GM19193 (cell line): ENCODE data around the gene RASL10B.

Experiments used
- POLR2A ChIP-seq: IDR thresholded peaks from 4 replicates; pipeline ENCODE4 v1.6.1; 2011; ENCODE audit not compliant: insufficient read depth, insufficient read length; ENCODE audit errors: extremely low read depth

The RASL10B gene

GRCh38 chr17:35748979-35749378, 17.5 kb downstream of the RASL10B start:
- TF ChIP-seq POLR2A, result no peak

DNA sequence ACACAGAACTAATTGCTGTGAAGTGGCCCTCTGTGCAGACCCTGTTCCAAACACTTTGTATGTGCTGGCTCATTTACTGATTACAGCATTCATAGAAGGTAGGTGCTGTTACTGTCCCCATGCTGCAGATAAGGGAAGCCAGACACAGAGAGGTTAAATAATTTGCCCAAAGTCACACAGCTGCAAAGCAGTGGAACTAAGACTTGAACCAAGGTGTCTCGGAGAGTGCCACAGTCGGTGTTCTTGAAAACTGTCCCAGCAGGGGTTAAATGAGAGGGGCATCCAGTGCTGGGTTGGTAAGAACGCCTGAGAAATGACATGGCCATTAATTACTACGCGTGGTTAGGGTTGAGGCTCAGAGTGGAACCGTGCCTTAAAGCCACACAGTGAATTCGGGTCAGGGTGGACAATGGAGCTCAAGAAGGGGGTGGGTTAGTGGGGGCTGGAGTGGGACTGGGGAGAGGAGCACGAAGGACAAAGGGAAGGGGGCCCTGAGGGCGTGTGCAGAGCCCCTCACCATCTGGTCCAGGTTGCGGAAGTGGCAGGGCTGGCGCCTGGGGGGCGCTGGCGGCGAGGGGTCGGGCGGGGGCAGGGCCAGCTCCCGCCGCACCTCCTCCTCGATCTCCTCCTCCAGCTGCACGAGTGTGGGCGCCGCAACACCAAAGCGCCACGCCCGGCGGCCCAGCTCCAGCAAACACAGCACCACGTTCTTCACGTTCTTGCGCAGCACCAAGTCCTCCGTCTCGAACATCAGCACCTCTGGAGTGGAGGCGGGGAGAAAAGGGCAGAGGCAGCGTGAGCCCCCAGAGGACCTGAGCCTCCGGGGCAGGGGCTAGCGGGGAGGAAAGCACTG, 18.3 kb downstream of the RASL10B start:
- no peak for TF ChIP-seq POLR2A

- no peak for TF ChIP-seq POLR2A
Observed at GRCh38 chr17:35750526-35751395, 19.3 kb downstream of the RASL10B start.

GRCh38 chr17:35752471-35752870, 21.0 kb downstream of the RASL10B start:
- TF ChIP-seq POLR2A, result no peak

DNA sequence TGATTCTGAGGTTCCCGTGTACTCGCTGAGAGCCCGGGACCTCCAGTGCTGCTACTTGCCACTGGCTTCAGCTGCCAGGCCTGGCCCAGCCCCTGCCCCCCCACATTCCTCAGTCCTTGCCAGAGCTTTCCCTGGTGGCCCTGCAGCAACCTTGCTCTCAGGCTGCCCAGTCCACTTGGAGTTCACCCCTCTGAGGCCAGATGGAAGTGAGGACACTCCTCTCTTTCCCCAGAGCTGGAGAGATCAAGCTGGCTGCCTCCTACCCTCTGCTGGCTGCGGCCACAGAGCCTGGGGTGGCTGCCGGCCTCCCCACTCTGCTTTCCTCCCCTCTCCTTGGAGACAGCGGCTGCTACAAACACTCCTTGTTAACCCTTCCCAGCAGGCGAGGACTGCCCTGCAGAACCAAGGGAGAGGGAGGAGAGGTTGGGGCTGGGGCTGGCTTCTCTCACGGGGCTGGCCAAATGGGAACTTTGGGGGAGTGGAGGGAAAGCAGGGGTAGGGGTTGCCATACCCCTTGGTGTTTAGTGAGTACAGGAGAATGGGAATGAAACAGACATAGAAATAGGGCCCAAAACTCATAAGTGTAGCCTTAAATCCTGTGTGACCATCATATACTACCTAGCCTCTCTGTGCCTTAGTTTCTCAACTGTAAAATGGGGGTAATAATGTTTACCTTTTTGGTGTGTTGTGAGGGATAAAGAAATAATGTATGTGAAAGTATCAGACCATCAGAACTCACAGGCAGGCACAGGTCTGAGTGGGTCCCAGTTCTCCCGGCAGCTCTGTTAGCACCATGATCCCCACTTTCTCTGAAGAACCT, 21.7 kb downstream of the RASL10B start, which contains the start of gene GAS2L2:
GAS2L2 (minus strand) TSS at position 295 of the 820 bp plus-strand sequence. CDS start 389 bp downstream, outside the sequence.
- TF ChIP-seq POLR2A, result no peak

GRCh38 chr17:35757243-35757642, 25.8 kb downstream of the RASL10B start:
- TF ChIP-seq POLR2A, result no peak

- no peak for TF ChIP-seq POLR2A
Observed at GRCh38 chr17:35760587-35760986, 29.1 kb downstream of the RASL10B start, which contains the start of gene C17orf50. TSS of gene C17orf50 (plus strand) at chr17:35760887. CDS start at chr17:35760942, 55 bp downstream.

DNA sequence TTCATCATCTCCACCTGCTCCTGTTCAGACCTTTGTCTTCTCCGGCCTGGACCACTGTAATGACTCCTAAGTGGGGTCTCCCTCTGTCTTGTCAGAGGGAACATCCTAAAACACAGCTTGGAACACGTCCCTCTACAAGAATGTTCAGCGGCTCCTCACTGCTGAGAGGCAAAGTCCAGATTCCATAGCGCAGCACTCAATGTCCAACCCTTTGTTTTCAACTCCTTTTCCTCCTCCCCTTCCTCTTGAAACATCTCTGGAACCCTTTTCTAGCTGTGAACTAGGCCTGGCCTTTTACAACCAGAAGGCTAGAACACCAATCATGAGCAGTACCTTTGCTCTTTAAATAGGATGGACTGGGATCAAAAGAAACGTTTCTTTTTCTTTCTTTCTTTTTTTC, 30.2 kb downstream of the RASL10B start:
- TF ChIP-seq POLR2A, result no peak

GRCh38 chr17:35763767-35764122, 32.3 kb downstream of the RASL10B start:
- no peak for TF ChIP-seq POLR2A

DNA sequence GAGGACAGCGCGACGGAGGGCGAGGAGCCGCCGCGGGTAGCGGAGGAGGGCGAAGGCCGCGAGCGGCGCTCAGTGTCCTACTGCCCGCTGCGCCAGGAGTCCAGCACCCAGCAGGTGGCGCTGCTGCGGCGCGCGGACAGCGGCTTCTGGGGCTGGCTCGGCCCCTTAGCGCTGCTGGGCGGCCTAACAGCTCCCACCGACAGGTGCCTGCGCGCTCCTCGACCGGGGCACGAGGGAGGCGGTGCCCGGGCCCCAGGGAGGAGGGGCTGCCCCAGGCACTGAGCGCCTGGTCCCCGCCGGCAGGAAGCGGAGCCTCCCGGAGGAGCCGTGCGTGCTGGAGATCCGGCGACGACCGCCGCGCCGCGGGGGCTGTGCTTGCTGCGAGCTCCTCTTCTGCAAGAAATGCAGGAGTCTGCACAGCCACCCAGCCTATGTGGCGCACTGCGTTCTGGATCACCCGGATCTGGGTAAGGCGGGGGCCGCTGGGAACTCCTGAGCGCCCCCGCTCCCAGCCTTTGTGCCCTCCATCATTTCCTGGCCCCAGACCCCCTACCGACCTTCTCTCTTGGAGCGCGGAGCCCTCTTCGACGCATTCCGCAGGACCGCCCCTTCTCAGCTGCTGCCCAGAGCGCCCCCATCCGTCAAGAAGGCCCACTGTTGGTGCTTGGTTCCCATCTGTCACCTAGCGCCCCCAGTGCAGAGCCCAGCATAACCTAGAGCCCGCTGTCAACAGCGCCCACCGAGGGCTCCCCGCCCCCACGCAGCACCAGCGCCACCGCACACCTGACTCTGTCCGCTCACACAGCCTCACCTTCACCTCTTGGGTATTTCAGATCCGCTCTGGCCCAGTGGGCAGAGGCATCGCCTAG, 32.9 kb downstream of the RASL10B start:
- no peak for TF ChIP-seq POLR2A

DNA sequence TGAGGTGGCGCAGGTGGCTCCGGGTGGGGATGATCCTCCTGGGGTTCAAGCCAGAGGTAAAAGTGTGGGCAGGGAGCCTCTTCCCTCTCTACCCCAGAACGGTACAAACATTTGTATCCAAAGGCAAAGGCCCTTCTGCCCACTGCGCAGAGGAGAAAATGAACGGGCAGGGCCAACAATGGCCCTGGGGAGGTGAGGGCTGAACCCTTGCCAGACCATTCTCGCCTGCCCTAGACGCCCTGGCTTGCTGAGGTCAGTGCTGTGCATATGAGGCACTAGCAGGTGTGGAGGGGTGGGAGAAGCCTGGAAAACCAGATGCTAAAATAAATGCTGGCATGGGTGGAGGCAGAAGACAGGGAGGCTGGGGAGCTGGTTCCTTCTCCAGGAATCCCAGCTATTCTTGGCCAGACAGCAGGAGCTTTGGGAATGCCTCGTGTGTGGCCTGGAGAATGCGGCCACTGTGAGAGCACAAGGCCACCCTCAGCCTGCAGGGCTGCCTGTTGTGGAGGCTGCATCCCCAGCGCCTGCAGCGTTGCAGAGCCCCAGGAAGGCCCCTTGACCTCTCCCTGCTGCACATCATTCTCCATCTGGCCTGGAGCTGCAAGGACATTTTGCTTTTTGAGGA, 33.8 kb downstream of the RASL10B start:
- no peak for TF ChIP-seq POLR2A

- no peak for TF ChIP-seq POLR2A
Observed at GRCh38 chr17:35765756-35766488, 34.5 kb downstream of the RASL10B start.

DNA sequence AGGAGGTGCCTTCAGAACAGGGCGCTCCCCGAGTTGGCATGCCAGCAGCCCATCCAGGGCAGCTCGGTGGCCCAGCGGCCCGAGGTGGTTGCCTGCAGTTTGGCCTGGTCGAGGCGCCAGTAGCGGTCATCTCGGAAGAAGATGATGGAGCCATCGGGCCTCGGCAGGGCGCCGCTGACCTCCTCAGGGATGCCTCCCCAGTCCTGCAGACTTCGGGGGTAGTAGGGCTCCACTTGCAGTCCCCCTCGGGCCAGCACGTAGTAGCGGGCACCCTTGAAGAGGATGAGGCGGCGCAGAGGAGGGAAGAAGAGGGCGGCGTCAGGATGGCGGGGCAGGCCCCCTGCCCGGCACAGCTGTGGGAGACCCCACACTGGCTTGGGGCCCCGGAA, 35.0 kb downstream of the RASL10B start:
- no peak for TF ChIP-seq POLR2A
